ENCODE data around the gene RBMS3.
"Not testable (repeated sequence)": the region's sequence is repeated elsewhere in the genome, so short reads cannot be mapped to it uniquely, and the experiment has no call there.

The RBMS3 gene

DNA sequence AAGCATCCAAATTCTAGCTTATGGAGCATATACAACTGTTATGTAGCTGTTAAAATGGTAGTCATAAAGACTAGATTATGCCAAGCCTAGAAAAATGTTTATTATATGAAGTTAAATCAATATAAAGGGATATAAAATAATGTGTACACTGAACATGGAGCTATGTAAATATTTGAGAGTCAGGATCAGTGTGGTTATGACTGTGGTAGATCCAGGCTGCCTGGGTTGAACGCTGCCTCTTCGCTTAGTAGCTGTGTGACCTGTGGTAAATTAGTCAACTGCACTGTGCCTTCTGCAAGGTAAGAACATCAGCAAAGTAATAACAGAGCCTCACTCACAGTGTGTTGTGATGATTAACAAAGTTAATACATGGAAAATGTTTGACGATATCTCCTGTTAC, 212.2 kb downstream of the RBMS3 start:
- no peak for DNase-seq

DNA sequence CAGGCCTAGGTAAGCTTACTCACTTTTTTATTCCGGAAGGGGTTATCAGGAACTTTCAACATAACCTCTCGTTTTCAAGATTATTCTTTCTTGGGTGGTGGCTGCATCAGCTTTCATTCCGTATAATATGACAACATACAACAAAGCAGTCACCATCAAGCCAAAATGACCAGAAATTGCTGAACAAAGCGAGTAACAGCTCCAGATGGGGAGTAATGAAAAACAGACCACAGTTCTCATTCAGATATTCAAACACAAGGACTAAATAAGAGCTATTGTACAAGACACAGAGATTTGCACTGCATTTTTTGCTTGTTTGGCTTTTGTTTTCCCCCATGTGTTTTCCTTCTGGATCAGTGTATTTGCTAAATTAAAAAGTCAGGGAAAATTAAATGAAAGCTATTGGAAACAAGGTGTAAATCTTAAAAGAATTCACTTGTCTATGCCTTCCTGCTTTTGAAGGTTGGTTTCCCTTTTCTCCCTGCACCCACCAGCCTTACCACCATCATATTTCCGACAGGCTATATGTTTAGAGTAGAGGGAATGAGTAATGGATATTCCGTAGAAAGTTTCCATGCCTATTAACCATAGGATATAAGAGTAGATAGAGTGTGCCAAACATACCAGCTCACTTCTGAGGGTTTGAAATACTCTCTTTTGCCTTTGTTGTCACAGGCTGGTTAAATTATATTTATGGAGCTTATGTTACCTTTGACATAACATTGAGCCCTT, 213.6 kb downstream of the RBMS3 start:
- no peak for DNase-seq

DNA sequence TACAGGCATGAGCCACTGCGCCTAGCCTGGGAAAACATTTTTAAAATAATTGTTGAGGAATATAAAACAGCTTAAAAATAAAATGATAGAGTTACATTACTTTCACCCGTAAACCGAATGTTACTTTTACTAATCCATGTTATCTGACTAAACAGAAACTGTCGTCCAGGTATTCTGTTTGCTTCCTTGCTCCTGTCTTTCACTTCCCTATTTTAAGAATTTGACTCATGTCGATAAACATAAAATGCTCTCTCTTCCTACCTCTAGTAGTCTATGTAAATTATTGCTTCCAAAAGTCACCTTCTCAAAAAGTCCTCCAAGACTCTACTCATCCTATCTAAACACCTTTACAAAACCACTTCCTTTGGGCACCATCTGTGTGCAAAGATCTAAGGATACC, 216.4 kb downstream of the RBMS3 start:
- DNase-seq: no peak

DNA sequence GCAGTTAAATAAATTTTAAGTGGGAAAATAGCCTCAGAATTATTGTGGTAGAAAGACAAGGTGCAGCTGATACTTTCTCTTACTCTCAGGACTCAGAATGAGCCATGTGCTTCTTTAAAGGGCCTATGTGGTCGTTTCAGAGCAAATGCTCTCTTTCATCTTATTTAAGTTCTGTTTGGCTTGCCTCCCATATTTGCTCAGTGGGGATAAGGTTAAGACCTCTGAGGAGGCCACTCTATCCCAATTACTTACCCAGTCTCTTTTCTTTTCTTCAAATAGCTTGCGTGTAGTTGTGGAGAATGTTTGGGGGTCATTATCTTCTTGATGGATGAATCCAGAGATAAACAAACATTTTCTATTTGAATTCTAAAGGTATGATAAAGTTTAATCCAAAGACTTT, 221.9 kb downstream of the RBMS3 start:
- DNase-seq: no peak

DNA sequence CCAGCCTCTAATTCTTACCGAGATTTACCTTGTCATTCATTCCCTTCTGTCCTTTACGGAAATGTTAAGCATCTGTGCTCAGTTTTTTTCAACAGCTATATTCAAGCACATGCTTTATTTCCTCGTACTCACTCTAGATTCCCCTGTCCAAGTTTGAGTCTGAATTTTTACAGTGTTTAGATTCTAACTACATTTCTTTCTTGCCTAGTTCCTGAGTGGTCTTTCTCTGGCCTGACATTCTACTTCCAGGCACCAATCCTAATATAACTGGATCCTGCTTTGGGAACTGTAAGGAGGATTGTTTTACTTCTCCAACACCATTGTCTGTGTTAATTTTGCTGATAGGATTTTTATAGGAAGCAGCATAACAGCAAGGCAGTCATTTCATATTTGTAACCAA, 222.4 kb downstream of the RBMS3 start:
- no peak for DNase-seq

DNA sequence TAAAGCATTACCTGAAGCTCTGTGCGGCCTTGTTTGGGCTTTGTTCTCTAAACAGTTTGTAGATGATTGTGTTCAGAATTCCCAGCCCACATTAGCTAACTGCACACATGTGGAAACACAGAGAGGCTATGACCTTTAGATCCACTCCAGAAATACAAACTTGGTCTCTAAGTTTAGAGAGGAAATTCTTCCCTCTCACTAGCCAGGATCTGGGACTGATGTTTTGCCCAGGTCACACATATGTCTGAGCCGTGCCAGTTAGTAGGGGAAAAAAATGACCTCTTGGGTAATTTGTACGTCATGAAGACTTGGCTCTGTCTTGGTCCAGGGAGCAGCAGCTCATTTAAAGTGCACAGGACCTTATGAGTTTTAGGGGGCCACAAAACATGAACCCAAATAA, 223.1 kb downstream of the RBMS3 start:
- DNase-seq: no peak

DNA sequence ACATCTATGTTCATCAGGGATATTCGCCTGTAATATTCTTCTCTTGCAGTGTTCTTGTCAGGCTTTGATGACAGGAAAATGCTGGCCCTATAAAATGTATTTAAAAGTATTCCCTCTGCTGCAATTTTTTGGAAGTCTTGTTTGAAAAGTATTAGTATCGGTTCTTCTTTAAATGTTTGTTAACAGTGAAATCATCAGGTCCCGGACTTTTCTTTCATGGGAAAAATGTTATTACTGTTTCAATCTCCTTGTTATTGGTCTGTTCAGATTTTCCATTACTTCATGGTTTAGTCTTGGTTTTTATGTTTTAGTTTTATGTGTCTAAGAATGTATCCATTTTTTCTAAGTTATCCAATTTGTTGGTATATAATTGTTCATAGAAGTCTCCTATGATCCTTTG, 225.6 kb downstream of the RBMS3 start:
- DNase-seq: no peak

DNA sequence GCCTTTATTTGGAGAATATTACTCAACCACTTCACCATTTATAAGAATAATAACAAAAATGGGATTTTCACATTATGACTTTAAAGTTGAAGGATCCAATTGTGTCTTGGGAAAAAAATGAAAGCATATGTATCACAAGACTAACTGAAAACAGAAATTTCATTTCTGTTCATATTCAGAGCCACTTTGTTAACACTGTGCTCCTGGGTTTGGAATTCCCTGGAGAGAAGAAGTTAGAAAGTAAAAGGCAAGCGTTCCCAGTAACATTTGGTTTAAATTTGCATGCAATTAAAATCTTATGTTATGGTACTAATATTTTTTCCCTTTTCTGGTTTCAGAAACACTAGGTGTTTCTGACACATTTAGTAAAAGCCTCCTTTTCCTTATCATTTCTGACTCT, 230.8 kb downstream of the RBMS3 start:
- no peak for DNase-seq

DNA sequence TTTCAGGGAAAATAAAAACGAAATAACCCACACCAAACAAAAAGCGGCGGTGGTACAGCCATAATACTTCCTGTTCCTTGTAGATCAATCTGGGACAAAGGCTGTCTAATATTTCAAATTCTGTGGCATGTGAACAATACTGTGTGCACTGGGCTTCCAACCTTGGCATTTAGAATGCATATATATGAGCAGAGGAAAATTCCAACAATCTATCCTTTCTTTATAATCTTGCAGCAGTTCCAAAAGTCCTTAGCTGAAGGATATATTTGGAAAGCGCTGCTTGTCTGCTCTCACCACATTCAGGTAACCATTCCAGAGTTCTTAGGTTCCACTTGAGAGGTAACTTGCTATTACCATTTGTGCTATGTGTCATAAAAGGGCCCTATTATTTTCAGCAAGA, 231.8 kb downstream of the RBMS3 start:
- no peak for DNase-seq

DNA sequence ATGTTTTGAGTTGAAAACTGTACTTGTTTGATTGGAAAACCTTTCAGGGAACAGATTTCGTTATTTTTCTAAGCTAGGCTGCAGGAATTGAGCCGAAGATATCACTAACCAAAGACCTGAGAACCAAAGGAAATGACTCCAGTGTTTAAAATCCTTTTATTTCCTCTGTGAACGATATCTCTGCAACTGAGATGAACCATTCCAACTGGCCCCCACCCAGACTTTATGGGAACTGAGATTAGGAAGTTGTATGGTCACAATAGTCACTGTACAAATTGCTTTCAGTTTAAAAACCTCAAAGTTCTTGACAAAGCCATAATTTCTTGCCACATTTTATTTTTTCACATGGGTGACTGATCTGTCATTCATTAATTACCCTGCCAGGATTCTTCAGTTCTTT, 232.4 kb downstream of the RBMS3 start:
- no peak for DNase-seq

DNA sequence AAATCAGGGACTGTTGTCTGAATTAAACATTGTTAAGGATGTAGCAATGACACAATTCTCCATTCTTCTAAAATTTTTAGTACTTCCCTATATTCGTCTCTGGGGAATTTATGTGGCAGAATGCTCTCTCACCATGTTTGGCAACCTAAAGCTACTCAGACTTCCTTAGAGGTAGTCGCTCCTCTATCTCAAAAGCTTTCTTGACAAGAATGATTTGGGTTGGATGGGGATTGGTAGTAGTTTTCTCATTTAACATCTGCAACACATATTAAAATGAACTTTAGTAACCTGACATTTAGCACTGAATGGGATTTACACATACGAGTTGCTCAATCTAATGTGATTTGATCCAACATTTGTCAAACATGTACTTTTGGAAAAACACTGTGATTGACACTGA, 233.3 kb downstream of the RBMS3 start:
- no peak for DNase-seq

DNA sequence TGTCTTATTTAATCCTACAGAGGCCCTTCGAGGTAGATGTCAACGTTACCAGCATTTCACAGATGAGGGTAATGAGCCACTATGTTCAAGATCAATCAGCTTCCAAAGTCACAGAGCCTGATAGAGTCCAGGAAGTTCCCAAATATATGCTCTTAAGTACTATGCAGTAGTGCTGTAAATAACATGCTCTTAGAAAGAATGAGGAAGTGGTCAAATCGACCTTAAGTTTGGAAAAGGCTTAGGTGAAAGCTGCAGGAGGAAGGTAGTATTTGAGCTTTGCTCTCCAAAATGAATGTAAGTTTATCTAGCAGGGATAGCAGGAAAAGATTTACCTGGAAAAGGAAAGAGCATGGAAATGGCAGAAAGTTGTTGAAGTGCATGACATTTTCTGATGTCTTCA, 234.0 kb downstream of the RBMS3 start:
- no peak for DNase-seq

DNA sequence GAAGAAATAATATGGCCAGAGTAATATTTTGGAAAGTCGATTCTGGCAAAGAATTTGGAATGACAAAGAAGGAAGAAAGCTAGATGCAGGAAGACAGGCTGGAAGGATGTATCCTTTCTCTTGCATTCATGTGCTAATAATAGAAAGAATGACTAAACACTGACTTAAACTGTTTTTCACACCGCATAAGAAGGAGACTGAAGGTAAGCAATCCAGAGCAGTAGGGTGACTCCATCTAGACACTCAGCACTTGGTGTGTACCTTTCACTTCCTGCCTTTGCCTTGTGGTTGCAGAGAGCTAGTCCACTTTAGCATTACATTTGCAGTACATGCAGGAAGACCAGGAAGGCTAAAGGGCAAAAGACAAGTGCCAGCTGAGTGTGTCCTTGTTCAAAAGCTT, 234.6 kb downstream of the RBMS3 start:
- DNase-seq: no peak

DNA sequence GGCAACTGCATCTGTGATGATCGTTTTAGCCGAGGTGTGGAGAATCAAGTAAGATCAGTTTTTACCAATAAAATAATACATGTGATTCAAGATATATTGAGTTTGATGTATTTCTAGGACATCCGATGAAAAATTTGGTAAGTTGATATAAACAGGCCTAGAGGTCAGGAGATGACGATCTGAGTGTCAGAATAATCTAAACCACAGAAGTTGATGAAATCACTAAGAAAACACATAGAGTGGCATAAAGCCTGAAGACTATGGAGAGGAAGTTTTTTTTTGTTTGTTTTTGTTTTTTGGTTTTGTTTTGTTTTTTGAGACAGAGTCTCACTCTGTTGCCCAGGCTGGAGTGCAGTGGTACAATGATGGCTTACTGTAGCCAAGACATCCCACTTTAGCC, 235.3 kb downstream of the RBMS3 start:
- no peak for DNase-seq

DNA sequence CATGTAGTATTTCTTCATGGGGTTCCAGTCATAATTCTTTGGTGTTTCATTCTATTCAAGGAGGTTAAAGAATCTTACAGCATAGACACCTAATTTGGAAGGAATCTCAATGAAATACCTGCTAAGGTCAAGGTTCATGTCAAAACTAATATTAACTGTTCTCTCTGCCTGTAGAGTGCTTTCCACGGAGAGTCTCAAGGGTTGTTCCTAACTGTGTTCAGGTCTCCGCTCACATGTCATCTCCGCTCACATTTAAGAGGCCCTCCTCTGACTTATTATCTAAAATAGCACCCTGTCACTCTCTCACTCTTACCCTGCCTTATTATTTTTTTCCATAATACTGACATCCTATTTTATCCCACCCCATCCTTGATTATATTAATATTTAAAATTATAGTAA, 239.9 kb downstream of the RBMS3 start:
- DNase-seq: no peak

DNA sequence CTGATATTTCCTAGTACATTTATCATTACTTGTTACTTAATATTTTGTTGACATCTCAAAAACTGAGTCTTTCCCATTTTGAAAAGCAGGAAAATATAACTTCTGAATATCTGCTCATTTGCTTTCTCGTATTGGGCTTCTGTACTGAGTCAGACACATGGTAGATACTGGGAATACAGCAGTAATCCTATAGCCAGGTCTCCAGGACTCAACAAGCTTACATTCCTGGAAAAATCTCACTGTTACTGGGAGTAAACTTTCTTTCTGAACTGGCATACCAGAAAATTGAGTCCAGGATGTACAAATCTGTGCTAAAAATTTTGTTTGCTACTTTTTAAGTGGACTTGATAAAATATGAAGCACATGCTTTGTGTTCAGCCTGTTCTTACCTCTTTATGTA, 240.4 kb downstream of the RBMS3 start:
- DNase-seq: no peak

DNA sequence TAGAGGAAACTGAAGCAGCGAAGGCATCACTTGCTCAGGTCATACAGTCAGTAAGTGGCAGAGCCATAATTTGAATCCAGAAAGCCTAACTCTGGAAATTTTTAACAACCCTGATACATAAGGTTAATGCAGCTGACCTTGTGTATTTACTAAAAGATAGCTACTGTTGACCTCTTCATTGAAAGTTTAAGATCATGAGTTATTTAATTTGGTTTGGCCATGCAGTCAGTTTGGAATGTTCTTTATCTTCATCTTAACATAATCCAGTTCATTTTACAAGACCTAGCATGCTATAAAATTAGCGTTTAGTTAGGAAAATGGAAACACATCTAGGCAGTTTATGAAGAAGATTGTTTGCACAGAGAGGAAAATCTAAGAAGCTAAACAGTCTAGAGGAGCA, 240.9 kb downstream of the RBMS3 start:
- DNase-seq: no peak

DNA sequence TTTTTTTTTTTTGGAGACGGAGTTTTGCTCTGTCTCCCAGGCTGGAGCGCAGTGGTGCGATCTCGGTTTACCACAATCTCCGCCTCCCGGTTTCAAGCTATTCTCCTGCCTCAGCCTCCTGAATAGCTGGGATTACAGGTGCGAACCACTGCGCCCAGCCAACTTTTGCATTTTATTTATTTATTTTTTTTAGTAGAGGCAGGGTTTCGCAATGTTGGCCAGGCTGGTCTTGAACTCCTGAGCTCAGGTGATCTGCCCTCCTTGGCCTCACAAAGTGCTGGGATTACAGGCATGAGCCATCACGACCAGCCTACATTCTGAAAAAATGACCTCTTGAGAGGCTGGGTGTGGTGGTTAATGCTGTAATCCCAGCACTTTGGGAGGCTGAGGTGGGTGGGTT, 243.6 kb downstream of the RBMS3 start:
- not testable (repeated sequence) for DNase-seq

DNA sequence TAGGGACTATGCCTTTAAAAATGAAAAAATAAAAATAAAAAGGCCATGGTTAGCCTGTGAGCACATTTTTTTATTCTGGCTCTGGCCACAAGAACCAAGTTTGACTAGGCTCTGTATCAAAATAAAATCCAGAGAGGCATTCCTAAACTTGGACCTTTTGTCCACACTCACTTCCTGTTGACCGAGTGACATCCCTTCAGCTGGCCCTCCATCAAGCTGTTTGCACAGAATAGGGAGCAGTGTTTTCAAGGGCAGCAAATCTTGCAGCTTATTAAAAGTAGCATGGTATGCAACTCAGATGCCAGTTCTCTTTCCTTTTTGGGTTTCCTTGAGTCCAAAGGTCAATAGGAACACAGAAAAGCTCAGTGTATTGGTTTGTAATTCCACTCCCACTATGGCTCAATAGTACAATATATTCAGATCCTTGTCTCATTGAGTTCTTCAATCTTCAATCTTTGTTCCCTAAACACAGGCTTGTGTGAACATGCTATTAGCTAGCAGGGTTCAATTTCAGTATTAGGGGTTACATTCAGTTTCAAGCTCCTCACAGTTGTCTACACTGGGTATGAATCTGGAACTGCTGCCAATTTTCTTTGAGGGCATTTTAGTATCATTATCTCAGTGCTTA, 244.5 kb downstream of the RBMS3 start:
- DNase-seq: no peak

DNA sequence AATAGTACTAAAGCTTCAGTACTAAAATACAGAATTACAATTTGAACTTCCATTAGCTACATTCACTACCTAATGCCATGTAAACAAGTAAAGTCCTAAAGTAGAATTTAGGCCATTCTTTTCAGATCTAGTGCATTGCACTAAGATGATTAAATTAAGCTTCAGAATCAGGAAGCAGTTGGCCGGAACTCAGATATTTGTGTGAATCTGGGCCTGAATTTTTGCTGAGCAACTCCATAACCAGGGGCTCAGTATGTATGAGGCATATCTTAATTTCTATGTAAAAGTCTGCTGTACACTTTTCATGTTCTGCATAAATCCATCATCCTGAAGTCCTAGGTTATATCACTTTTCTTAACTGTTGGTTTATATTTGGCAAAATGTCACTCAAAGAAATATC, 246.4 kb downstream of the RBMS3 start:
- no peak for DNase-seq

DNA sequence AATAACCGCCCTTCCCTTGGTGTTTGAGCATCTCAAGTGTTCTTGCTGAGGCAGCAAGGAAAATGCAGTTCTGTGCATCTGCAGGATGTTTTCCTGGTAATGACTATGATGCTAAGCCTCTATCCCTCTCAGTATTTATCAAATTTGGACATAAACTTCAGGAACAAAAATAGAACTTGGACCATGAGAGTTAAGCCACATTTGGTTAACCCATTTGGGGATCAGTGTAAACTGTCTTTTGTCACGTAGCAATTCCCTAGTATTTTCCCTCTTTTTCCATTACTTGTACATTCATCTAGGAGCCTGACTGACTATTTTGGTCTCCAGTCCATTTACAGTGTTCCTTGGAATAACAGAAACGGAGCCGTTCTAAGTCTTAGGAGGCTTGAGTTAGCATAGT, 250.8 kb downstream of the RBMS3 start:
- DNase-seq: no peak

DNA sequence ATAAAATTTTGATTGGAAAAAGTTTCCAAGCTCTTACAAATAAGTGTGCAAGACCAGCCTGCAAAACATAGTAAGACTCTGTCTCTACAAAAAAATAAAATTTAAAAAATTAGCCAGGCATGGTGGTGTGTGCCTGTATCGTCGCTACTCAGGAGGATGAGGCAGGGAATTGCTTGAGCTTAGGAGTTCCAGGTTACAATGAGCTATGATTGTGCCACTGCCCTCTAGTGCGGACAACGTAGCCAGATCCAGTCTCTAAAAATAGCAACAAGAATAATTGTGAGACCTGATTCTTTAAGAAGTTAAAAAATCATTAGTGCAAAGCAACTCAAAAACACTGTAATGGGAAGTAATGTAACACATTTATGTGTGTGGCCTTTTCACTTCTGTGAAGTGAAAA, 251.6 kb downstream of the RBMS3 start:
- no peak for DNase-seq

DNA sequence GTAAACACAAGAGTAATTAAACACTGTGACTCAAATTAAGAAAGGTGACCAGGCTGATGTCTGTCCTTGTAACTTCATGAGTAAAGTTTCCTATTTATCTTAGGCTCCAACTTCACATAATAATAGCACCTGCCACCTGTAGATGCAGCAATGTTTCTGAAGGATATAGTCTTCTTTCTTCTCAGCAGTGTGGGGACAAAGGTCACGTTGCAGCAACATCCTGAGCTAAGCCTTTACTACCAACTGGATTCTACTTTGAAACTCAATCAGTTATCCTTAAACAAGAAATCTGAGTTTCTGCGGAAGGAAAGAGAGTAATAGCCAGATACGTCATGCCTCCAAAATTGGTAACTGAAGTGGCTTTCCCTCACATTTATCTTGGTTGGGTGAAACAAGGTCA, 253.1 kb downstream of the RBMS3 start:
- no peak for DNase-seq

DNA sequence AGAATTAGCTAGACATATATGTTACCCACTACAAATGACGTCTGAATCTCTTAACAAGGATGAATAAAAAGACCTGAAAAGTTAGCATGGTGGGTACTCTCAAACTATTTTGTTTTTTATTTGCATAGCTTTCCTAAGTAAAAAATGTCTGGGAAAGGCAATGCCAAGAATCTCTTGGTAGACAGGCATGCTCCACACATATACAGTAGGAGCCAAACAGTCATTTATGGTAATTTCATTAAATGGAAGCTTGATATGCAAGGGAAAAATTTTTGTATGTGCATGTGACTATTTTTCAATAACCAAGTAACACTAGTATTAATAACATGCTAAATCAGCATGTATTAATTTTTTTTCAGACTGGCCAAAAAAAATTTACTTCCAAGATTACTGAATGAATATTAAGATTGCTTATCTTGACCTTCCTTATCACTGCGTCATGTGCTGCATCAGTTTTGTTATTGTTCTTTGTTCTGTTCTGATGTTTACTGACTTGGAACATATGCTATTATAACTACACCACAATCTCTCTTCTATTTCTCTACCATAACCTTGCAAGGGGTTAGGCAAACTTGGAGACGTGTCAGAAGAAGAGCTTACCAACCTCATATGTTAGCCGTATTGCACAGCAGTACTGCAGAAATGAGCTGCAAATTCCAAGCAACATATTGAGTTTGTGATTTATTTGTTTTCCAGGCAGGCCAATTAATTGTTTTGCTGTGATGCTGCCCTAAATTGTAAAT, 255.3 kb downstream of the RBMS3 start:
- no peak for DNase-seq
